Sigmoid colon (tissue), 7 donors: ENCODE measurements around the gene KLHDC7B. TPM values are rescaled to one million over a fixed set of nuclear protein-coding genes. Genes with fewer than 3 reads are reported as not detected.

Experiments
- DNase-seq: peaks from one replicate; pipeline ENCODE4 v3.0.0-alpha.2; 2019
- H3K27ac ChIP-seq, 4 donors: fragments of 200-600 bp; sonication (generic); one replicate each; pipeline ENCODE4 v1.5.1; 2016 to 2019; ENCODE audit warnings: mild to moderate bottlenecking in 1 of 4
- H3K27me3 ChIP-seq, 3 donors: fragments of 200-600 bp; sonication (generic); one replicate each; pipeline ENCODE4 v1.5.1; 2019; ENCODE audit warnings: mild to moderate bottlenecking in 1 of 3
- H3K36me3 ChIP-seq, 4 donors: fragments of 200-600 bp; sonication (generic); one replicate each; pipeline ENCODE4 v1.5.1; 2016 to 2019
- H3K4me1 ChIP-seq, 4 donors: fragments of 200-600 bp; sonication (generic); one replicate each; pipeline ENCODE4 v1.5.1; 2017 to 2019
- H3K4me3 ChIP-seq, 4 donors: fragments of 200-600 bp; sonication (generic); one replicate each; pipeline ENCODE4 v1.5.1; 2017 to 2019; ENCODE audit warnings: mild to moderate bottlenecking in 2 of 4, moderate library complexity in 1 of 4
- H3K9me3 ChIP-seq, 4 donors: fragments of 200-600 bp in 3 of 4; sonication (generic) in 3 of 4; one replicate each; pipeline versions ENCODE4 v1.5.1 to v1.6.1; 2013 to 2019
- EP300 ChIP-seq, 4 donors: sonication (generic); formaldehyde crosslinking; IDR thresholded peaks; one replicate each; pipeline ENCODE4 v1.6.1; 2017; ENCODE audit warnings: antibody characterized with exemption in 4 of 4
- POLR2A ChIP-seq, 2 donors: fragments of 450-650 bp; IDR thresholded peaks; one replicate each; pipeline ENCODE4 v1.6.1; 2016; ENCODE audit warnings: antibody characterized with exemption in 2 of 2, mild to moderate bottlenecking in 2 of 2, moderate library complexity in 2 of 2
- POLR2AphosphoS5 ChIP-seq, 4 donors: sonication (generic); formaldehyde crosslinking; IDR thresholded peaks; one replicate each; pipeline ENCODE4 v1.6.1; 2017; ENCODE audit warnings: antibody characterized with exemption in 4 of 4
- WGBS, 2 donors: extraction: QIAGEN DNeasy Blood & Tissue Kit; methylation state at CpG; one replicate each; pipeline ENCODE4 v1.1.7; 2013; 5-methylcytosine and 5-hydroxymethylcytosine counted together
- intact Hi-C: fragments of 100-400 bp; cut with DNase I; formaldehyde crosslinking; loops from one replicate; pipeline ENCODE4 v1.15.1; 2023
- polyA plus RNA-seq, 3 donors: library from polyadenylated mRNA; stranded (reverse); fragments of 200-250 nt; gene quantifications; one replicate each; pipeline ENCODE4 v1.2.3, GENCODE V29; 2013
- total RNA-seq, 4 donors: library from RNA; depleted of rRNA; stranded (reverse); fragments of >200 nt; gene quantifications; one replicate each; pipeline ENCODE4 v1.1.0, GENCODE V29; 2016
- TF ChIP-seq, protein P1 (sequence below), 4 experiments: fragments of 450-650 bp in 3 of 4; fragments of 200-600 bp in 1 of 4; IDR thresholded peaks; one replicate each; pipeline ENCODE4 v1.5.1; 2016 to 2019; ENCODE audit warnings: antibody characterized with exemption in 4 of 4, mild to moderate bottlenecking in 3 of 4, moderate library complexity in 2 of 4
- donor health status: healthy with polysubstance abuse.
- donor health status: Bipolar disorder and iron deficiency.
- donor health status: healthy.

Gene KLHDC7B
- total and polyA plus RNA-seq, 7 donors, result 2.0 TPM; not detected in 6

DNA sequence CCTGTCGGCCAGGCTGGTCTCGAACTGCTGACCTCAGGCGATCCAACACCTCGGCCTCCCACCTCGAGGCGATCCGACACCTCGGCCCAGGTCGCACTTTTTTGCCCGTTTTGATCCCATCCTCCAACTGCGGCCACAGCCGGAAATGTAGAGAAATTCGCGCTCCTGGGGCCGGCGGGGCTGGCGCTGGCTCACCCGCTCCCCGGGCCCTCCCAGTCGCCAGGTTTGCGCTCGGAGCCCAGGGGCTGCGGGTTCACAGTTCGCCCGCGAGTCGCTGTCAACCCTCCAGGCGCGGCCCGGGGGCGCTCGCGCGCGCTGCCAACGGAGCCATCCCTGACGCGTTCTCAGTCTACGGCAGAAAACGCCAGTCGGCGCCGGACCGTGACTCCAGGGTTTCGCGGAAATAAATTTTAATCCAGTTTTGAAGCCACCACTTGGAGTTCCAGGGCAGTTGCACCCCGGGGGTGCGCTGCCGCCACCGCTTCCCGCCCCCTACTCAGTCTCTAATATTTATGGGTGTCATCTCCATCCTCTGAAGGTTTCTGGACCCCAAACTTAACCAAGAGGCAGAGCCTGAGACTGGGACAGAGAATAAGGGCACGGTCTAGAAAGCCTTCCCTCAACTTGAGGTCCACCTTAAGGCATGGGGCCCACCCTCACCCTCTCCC is 1.5 kb upstream of the KLHDC7B start:
- Histone ChIP-seq H3K4me1 (peaks cover 0 to 31% (median 23%) of the 10 kb centered on the region in 4 donors), H3K4me3 (peak overlapping the region in 3 of 4 donors; percentile 14 to 33 (median 30)), H3K36me3 (no peaks in the 10 kb centered on the region), H3K27ac (peak overlapping the region in 2 of 4 donors; percentile 22 to 34), H3K9me3 (no peaks in the 10 kb centered on the region), H3K27me3 (peaks cover 21 to 61% (median 60%) of the 10 kb centered on the region in 3 donors)
- TF ChIP-seq, protein P1, sequence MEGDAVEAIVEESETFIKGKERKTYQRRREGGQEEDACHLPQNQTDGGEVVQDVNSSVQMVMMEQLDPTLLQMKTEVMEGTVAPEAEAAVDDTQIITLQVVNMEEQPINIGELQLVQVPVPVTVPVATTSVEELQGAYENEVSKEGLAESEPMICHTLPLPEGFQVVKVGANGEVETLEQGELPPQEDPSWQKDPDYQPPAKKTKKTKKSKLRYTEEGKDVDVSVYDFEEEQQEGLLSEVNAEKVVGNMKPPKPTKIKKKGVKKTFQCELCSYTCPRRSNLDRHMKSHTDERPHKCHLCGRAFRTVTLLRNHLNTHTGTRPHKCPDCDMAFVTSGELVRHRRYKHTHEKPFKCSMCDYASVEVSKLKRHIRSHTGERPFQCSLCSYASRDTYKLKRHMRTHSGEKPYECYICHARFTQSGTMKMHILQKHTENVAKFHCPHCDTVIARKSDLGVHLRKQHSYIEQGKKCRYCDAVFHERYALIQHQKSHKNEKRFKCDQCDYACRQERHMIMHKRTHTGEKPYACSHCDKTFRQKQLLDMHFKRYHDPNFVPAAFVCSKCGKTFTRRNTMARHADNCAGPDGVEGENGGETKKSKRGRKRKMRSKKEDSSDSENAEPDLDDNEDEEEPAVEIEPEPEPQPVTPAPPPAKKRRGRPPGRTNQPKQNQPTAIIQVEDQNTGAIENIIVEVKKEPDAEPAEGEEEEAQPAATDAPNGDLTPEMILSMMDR (IDR thresholded peaks at IDR 0.05), result peak in 2 of 4 experiments; percentile 22 to 38
- TF ChIP-seq EP300 (IDR thresholded peaks at IDR 0.05), result no peak
- intact Hi-C loops, result loop anchor here (5.0 kb wide), 1 partner anchor 78 kb away; no protein-coding TSS in a partner anchor
- DNase-seq, result peak; percentile 81
- WGBS, 2 donors, result 2 to 5% methylated on average over 52 of the region's 52 CpGs

DNA sequence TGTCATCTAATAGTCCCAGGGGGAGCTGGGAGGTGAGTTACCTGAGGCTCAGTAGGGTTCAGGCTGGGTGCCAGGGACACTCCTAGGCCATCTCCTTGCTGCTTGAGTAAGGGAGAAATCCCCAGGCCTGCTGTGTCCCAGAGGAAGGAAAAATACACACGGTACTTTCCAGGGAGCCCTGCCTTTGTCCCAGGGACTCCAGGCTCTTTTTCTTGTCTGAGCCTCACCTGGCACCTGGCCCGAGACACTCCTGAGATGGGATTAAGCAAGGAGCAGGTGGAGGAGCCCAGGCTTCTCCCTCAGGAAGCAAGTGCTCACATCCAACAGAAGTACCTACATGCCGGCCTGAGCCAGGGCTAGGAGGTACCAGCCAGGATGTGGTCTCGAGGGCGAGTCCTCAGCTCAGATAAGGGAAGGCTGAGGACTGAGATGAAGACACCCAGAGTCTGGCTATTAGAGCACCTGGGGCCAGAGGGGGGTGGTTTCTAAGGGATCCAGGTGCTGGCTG is 899 bp upstream of the KLHDC7B start:
- H3K36me3 ChIP-seq, result no peaks in the 10 kb centered on the region
- no peak for DNase-seq
- intact Hi-C loops, result loop anchor here (5.0 kb wide), 1 partner anchor 78 kb away; no protein-coding TSS in a partner anchor
- H3K4me1 ChIP-seq, result peaks cover 0 to 30% (median 23%) of the 10 kb centered on the region in 4 donors
- H3K9me3 ChIP-seq, result no peaks in the 10 kb centered on the region
- H3K27me3 ChIP-seq, result peaks cover 25 to 66% (median 65%) of the 10 kb centered on the region in 3 donors
- 23 to 42% methylated on average over 5 of the region's 5 CpGs for WGBS, 2 donors
- peak overlapping the region in 1 of 4 donors; percentile 34 for H3K27ac ChIP-seq
- H3K4me3 ChIP-seq, result no peak overlapping the region
- TF ChIP-seq EP300 (IDR thresholded peaks at IDR 0.05) (no peak), POLR2AphosphoS5 (IDR thresholded peaks at IDR 0.05) (no peak)
- TF ChIP-seq, protein P1 (IDR thresholded peaks at IDR 0.05), result no peak

DNA sequence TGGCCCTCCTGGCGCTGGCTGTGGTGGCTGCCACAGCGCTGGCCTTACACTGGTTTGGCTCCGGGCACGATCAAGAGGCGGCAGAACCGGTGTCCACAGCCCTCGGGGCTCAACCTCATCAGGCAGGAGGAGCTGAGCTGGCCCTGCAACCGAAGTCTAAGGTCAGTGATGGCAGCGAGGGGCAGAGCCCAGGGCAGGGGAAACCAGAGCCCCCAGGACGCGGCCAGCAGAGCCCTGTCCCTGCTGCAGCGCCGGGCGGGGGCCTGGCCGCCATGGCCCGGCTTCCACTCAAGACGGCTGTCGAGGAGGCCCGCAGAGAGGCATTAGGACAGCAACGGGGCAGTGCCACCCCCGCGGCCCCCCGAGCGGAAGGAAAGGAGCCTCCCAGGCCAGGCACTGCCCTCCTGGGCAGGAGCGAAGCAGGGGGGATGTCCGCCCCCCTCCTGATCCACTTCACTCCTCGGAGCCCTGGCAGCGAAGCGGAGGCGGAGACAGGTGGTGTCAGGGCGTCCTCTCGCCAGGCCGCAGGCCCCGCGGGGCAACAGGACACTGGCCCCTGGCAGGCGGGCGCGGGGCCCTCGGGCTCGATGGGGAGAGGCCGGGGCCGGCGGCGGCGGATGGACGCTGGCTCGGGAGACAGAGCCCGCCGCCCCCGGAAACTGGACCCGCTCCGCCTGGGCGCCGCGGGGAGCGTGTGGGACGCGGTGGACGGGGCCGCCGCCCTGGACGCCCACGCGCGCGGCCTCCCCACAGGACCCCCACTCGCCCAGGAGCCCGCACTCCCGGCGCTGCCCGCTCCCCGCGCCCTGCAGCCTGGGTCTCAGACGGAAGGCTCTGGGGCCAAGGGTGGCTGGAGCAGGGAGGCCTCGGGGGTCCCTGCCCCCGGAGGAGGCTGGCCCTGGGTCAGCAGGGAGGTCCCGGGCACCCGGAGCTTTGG is 895 bp downstream of the KLHDC7B start:
- DNase-seq, result no peak
- Histone ChIP-seq H3K4me3 (no peak overlapping the region), H3K9me3 (no peaks in the 10 kb centered on the region), H3K4me1 (peaks cover 0 to 30% (median 23%) of the 10 kb centered on the region in 4 donors), H3K27ac (no peak overlapping the region), H3K36me3 (no peaks in the 10 kb centered on the region), H3K27me3 (peaks cover 25 to 74% (median 67%) of the 10 kb centered on the region in 3 donors)
- intact Hi-C loops, result no loop called here
- no peak for TF ChIP-seq EP300 (IDR thresholded peaks at IDR 0.05)
- TF ChIP-seq POLR2AphosphoS5 (IDR thresholded peaks at IDR 0.05), result no peak
- WGBS, 2 donors, result 54 to 82% methylated on average over 78 of the region's 78 CpGs

DNA sequence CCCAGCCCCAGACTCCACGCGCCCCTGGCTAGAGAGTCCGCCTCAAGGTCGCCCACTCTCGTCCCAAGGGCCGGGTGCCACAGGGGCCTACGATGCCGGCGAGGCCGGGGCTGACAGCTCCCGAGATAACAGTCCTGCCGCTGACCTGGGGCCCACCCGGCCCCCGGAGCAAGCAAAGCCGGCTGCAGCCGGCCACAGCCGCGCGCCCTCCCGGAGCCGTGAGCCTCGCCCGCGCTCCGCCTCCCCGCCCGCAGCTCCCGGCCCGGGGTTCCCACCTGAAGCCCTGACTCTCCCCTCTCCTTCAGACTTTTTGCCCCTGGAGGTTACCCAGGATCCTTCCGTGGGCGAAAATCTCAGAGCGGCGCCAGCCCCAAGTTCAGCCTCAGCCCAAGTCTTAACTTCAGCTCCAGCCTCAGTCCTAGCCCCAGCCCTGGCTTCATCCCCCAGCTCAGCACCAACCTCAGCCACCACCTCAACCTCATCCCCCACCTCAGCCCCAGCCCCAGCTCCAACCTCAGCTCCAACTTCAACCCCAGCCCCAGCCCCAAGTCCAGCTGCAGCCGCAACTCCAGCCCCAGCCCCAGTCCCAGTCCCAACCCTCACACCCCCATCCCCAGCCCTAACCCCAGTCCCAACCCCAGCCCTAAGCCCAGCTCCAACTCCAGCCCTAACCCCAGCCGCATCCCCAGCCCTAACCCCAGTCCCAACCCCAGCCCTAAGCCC is 1.7 kb downstream of the KLHDC7B start:
- no peak for DNase-seq
- Histone ChIP-seq H3K9me3 (no peaks in the 10 kb centered on the region), H3K4me1 (peaks cover 0 to 30% (median 23%) of the 10 kb centered on the region in 4 donors), H3K27me3 (peaks cover 25 to 74% (median 67%) of the 10 kb centered on the region in 3 donors), H3K27ac (no peak overlapping the region), H3K36me3 (no peaks in the 10 kb centered on the region), H3K4me3 (no peak overlapping the region)
- TF ChIP-seq, protein P1 (IDR thresholded peaks at IDR 0.05), result no peak
- TF ChIP-seq POLR2A (IDR thresholded peaks at IDR 0.05), result no peak
- no peak for TF ChIP-seq POLR2AphosphoS5 (IDR thresholded peaks at IDR 0.05)
- TF ChIP-seq EP300 (IDR thresholded peaks at IDR 0.05), result no peak
- intact Hi-C loops, result no loop called here
- WGBS, 2 donors, result 17 to 52% methylated on average over 35 of the region's 35 CpGs
